ENCODE results near the gene APOC1.
"Not testable (repeated sequence)": the region's sequence is repeated elsewhere in the genome, so short reads cannot be mapped to it uniquely, and the experiment has no call there.

The APOC1 gene

DNA sequence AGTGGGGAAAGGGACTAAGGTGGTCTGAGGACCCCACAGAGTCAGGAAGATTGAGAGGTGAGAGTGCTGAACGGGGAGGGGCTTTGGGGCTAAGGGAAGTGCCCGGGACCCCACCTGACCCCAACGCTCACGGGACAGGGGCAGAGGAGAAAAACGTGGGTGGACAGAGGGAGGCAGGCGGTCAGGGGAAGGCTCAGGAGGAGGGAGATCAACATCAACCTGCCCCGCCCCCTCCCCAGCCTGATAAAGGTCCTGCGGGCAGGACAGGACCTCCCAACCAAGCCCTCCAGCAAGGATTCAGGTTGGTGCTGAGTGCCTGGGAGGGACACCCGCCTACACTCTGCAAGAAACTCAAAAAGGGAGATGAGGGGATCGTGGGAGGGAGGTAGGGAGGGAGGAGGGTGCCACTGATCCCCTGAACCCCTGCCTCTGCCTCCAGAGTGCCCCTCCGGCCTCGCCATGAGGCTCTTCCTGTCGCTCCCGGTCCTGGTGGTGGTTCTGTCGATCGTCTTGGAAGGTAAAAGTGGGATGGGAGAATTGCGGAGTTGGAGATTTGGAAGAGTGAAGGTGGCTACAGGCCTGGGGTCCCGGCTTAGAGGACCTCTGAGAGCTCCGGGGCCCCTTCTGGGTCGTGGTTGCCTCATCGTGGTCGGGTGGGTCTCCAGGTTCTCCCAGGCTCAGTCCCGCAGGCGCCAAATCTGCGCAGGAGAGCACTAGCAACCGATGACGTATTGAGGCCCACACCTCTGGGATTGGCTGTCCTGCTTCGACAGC is at the start of gene APOC1:
Gene APOC1 (plus strand): TSS at position 176 of the 774 bp plus-strand sequence. CDS start 284 bp downstream, at position 460.
- peak; percentile 93 for DNase-seq

GRCh38 chr19:44865196-44865767 is 49.1 kb upstream of the APOC1 start:
- DNase-seq = no peak

DNA sequence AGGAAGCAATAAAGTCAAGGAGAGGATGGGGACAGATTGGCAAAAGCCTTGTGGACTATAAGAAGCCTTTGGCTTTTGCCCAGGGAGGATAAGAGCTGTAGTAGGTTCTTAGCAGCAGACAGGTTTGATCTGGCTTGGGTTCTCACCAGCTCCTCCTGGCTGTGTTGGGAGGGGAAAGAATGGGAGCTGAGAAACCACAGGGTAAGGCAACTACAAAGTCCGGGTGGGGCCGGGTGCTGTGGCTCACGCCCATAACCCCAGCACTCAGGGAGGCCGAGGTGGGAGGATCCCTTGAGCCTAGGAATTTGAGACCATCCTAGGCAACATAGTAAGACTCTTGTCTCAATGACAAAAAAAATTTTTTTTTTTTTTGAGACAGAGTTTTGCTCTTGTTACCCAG is 47.7 kb upstream of the APOC1 start:
- DNase-seq = no peak

DNA sequence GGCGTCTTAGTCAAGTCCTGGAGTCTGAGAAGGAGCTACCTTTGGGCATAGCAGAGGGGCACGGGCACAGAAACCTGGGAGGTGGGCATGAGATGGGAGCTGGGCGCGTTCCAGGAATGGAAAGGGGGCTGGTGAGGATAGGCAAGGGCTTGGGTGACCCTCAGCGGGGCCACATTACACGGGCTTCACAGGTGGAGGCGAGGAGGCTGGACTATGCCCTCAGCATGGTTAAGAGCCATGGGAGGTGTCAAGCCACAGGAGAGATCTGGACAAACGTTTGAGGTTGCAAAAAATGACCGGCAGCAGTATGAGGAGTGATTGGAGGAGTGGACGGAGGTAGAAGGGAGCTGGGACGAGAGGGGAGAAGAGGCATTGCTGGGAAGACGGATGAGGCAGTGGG is 46.8 kb upstream of the APOC1 start:
- no peak for DNase-seq

- DNase-seq = no peak
These were observed 44.5 kb upstream of the APOC1 start for GRCh38 chr19:44869733-44870470.

DNA sequence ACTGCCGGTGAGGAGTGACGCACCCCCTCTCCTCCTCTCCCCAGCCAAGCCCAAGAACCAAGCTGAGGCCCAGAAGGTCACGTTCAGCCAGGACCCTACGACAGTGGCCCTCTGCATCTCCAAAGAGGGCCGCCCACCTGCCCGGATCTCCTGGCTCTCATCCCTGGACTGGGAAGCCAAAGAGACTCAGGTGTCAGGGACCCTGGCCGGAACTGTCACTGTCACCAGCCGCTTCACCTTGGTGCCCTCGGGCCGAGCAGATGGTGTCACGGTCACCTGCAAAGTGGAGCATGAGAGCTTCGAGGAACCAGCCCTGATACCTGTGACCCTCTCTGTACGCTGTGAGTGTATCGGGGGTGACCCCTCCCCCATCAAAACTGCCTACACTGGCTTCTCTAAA is 42.6 kb upstream of the APOC1 start:
- no peak for DNase-seq

DNA sequence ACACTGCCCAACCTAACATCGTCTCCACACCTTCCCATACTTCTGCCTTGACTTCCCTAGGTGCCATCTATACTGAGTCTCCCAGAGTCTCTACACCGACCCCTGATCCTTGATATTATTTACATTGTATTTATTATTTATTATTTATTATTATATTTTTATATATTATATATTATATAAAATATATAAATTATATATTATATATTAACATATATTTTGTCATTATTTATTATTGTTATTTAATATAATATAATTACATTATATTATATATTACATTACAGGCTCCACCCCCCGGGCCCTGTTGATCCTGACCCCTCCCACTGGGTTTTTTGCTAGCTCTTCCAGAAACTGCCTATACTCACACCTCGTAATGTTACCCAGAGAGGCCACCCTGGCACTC is 41.7 kb upstream of the APOC1 start:
- no peak for DNase-seq

GRCh38 chr19:44874317-44874716 is 40.1 kb upstream of the APOC1 start:
- no peak for DNase-seq

GRCh38 chr19:44875666-44876451 is 38.5 kb upstream of the APOC1 start:
- DNase-seq = no peak

DNA sequence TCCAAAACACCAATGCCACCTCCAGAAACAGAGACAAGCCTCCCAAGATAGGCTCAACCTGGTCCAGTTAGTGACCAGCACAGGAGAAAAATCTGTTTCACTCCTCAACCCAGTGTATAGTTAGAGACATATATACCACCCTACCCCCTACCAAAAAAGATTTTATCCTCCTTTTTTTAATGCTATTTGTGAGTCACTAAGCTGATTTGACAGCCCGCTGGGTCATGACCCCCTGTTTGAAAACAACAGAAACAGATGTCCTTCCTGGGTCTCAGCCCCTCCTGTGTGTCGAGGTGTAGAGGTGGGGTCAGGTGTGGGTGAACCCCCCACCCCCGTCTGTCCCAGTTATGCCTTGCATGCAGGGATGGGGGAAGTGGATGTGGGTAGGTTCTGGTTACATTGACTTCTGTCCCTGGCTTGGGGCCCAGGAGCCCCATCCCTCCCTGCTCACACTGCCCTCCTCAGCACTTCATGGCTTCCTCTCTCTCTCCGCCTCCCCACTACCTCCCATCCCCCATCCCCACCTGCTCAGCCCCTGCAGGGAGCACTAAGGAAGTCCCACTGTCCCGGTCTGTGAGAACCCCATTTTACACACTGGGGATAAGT is 37.4 kb upstream of the APOC1 start:
- DNase-seq = no peak

DNA sequence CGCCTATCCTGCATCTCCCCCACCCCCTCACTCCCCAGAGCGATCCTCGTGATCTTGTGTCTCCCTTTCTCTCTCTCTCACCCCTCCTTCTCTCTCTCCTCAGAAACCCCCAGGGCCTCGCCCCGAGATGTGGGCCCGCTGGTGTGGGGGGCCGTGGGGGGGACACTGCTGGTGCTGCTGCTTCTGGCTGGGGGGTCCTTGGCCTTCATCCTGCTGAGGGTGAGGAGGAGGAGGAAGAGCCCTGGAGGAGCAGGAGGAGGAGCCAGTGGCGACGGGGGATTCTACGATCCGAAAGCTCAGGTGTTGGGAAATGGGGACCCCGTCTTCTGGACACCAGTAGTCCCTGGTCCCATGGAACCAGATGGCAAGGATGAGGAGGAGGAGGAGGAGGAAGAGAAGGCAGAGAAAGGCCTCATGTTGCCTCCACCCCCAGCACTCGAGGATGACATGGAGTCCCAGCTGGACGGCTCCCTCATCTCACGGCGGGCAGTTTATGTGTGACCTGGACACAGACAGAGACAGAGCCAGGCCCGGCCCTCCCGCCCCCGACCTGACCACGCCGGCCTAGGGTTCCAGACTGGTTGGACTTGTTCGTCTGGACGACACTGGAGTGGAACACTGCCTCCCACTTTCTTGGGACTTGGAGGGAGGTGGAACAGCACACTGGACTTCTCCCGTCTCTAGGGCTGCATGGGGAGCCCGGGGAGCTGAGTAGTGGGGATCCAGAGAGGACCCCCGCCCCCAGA is 36.1 kb upstream of the APOC1 start:
- DNase-seq = no peak

- DNase-seq = no peak
These were observed 34.9 kb upstream of the APOC1 start for GRCh38 chr19:44879309-44880065.

- no peak for DNase-seq
These were observed 32.3 kb upstream of the APOC1 start for GRCh38 chr19:44882063-44882462.

DNA sequence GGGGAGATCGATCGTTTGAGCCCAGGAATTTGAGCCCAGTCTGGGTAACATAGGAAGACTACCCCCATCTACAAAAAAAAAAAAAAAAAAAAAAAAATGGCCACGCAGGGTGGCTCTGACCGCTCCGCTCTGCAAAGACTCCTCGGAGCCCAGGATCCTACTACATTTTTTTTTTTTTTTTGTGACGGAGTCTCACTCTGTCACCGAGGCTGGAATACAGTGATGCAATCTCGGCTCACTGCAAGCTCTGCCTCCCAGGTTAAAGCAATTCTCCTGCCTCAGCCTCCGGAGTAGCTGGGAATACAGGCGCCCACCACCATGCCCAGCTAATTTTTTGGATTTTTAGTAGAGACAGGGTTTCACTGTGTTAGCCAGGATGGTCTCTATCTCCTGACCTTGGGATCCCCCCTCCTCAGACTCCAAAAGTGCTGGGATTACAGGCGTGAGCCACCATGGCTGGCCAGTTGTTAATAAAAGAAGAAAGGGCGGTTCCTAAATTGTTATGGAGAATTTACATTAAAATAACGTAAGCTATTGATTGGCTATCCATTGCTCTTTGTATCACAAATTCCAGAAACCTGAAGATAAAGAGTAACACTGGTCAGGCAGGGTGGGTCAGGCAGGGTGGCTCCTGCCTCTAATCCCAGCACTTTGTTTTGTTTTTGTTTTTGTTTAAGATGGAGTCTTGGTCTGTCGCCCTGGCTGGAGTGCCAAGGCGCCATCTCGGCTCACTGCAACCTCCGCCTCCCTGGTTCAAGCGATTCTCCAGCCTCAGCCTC is 31.6 kb upstream of the APOC1 start:
- DNase-seq = not testable (repeated sequence)

DNA sequence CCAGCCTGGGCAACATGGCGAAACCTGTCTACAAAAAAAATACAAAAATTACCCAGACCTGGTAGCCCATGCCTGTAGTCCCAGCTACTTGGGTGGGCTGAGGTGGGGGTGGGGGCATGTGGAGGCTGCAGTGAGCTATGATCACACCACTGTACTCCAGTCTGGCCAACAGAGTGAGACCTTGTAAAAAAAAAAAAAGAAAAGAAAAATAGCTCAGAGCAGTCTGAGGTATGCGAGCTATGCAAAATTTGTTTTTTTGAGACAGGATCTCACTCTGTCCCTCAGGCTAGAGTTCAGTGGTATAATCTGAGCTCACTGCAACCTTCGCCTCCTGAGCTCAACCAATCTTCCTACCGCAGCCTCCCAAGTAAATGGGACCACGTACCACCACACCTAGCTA is 30.5 kb upstream of the APOC1 start:
- DNase-seq = no peak

GRCh38 chr19:44884566-44884965 is 29.8 kb upstream of the APOC1 start:
- DNase-seq = no peak

- no peak for DNase-seq
These were observed 28.3 kb upstream of the APOC1 start for GRCh38 chr19:44886141-44886540.

- DNase-seq = no peak
These were observed 26.8 kb upstream of the APOC1 start for GRCh38 chr19:44887648-44888047.

DNA sequence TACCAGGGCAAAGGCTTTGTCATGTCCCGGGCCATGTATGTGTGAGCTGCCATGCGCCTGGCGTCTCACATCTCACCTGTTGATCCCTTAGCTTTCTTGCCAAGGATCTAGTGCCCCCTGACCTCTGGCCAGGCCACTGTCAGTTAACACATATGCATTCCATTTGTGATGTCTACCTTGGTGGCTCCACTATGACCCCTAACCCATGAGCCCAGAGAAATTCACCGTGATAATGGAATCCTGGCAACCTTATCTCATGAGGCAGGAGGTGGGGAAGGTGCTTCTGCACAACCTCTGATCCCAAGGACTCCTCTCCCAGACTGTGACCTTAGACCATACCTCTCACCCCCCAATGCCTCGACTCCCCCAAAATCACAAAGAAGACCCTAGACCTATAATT is 26.1 kb upstream of the APOC1 start:
- DNase-seq = not testable (repeated sequence)

GRCh38 chr19:44889830-44890365 is 24.5 kb upstream of the APOC1 start:
- no peak for DNase-seq
